Fibroblast of peridontal ligament (primary cell): ENCODE data around the gene PKMYT1.
A peak's percentile ranks its signal among the peaks of the same experiment; 100 is the strongest.
"Not testable (repeated sequence)": the region's sequence is repeated elsewhere in the genome, so short reads cannot be mapped to it uniquely, and the experiment has no call there.

Experiments
- DNase-seq: peaks from one replicate; pipeline ENCODE4 v3.0.0-alpha.2; 2010; ENCODE audit errors: extremely low read depth

PKMYT1 gene

DNA sequence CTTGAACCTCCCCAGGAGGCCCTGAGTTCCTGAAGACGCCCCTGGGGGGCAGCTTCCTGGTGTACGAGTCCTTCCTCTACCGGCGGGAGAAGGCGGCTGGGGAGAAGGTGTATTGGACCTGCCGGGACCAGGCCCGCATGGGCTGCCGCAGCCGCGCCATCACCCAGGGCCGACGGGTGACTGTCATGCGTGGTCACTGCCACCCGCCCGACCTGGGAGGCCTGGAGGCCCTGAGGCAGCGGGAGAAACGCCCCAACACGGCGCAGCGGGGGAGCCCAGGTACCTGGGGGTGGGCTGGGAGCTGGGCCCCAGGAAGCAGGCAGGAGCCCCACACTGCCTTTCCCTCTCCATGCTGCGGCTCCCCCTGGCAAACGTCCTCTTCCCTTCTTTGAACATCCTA is 46.5 kb downstream of the PKMYT1 start:
- no peak for DNase-seq

- no peak for DNase-seq
Measured at GRCh38 chr16:2933136-2933535, 47.1 kb downstream of the PKMYT1 start.

DNA sequence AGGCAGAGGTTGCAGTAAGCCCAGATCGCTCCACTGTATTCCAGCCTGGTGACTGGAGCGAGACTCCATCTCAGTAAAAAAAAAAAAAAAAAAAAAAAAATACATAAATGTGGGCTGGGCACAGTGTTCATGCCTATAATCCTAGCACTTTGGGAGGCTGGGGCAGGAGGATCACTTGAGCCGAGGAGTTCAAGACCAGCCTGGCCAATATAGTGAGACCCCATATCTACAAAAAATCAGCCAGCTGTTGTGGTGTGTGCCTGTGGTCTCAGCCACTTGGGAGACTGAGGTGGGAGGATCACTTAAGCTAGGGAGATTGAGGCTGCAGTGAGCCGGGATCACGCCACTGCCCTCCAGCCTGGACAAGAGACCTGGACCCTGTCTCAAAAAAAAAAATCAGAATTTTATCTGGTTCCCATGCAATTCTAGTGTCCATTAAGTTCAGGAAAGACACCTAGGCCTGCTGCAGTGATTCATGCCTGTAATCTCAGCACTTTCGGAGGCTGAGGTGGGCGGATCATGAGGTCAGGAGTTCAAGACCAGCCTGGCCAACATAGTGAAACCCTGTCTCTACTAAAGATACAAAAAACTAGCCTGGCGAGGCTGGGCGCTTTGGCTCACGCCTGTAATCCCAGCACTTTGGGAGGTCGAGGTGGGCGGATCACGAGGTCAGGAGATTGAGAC is 48.9 kb downstream of the PKMYT1 start:
- DNase-seq: not testable (repeated sequence)

DNA sequence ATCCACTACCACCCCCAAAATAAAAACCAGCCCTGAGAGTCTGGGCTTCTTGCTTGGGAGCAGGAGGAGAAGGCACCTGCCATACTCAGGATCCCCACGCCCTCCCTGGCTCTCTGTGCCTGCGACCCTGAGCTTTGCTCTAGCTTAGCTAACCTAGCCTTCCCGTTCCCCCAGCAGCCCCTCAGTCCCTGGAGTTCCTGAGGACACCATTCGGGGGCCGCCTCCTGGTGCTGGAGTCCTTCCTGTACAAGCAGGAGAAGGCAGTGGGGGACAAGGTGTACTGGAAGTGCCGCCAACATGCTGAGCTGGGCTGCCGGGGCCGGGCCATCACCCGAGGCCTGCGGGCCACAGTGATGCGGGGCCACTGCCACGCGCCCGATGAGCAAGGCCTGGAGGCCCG is 50.0 kb downstream of the PKMYT1 start:
- no peak for DNase-seq

GRCh38 chr16:2929693-2930092 is 50.6 kb downstream of the PKMYT1 start:
- DNase-seq: no peak

GRCh38 chr16:2928796-2929195 is 51.5 kb downstream of the PKMYT1 start:
- DNase-seq: no peak

DNA sequence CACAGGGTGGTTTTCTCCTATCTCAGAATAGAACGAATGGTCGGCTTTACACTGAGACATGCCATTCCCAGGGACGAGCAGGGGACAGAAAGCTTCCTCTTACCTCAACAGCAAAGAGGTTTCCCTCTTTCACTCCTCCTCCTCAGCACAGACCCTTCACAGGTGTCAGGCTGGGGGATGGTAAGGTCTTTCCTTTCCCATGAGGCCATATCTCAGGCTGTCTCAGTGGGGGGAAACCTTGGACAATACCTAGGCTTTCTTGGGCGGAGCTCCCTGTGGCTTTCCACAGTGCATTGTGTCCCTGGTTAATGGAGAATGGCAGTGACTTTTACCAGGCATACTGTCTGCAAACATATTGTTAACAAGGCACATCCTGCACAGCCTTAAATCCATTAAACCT is 52.1 kb downstream of the PKMYT1 start:
- not testable (repeated sequence) for DNase-seq

DNA sequence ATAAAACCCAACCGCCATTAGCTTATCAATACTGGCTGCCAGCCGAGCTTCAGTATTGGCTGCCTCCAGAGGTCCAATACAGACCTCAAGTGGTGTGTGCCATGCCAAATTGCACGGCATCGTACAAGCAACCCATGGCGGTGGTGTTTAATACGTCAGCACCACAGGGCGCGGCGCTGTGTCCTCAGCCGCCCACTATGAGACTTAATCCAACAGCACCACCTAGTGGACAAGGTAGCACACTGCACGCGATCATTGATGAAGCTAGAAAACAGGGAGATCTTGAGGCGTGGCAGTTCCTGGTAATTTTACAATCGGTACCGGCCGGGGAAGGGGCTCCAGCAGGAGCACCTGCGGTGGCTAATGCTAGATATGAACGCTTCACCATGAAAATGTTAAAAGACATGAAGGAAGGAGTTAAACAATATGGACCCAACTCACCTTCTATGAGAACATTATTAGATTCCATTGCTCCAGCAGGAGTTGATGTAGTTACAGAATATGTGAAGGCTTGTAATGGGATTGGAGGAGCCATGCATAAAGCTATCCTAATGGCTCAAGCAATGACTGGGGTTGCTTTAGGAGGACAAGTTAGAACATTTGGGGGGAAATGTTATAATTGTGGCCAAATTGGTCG is 53.1 kb downstream of the PKMYT1 start:
- peak; percentile 91 for DNase-seq

GRCh38 chr16:2926650-2926999 is 53.6 kb downstream of the PKMYT1 start:
- no peak for DNase-seq

GRCh38 chr16:2925951-2926649 is 54.1 kb downstream of the PKMYT1 start:
- no peak for DNase-seq

DNA sequence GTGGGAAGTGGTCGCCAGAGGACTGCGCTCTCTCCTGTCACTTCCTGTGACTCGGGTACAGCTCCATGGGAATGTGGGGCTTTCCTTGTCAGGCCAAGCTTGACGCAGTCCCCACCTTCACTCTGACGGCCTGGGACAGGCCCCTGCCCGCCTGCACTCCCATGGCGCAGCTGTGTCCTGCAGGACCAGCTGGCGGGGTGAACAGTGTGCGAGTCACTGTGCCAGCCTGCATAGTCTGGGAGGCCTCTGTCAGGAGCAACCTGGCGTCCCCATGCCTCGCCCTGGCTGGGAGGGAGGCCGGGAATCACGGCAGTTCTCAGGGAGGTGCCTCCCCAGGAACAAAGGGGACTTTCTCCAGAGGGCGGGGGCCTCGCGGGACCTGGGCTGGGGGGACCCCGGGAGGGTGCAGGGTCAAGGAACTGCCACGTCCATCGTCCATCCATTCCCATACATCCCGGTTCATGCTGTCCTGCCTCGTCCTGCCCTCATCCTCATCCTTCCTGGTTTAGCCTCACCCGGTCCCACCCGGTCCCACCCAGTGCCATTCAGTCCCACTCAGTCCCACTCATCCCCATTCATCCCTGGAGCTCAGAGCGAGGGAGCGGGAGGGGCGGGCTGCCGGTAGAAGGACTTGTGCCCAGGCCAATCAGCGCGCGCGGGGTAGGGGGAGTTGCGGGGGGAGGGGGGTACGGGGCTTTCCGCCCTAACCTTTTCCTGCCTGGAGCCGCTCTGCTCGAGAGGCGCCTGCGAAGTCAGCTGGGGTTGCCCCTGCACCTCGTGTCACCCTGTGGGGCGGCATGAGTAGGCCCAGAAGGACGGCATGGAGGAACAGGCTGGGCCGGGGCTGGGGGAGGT is 55.1 kb downstream of the PKMYT1 start:
- DNase-seq: no peak

GRCh38 chr16:2923481-2923880 is 56.8 kb downstream of the PKMYT1 start:
- no peak for DNase-seq
